HCT116 (cell line): ENCODE results near the gene KANK4. TPM values are rescaled to one million over a fixed set of nuclear protein-coding genes. Genes with fewer than 3 reads are reported as not detected.

Experiments
- ATAC-seq: fragments of 200-7000 bp; cut with Tn5 transposase; 2 replicates; pipeline ENCODE4 v1.9.1; 2020; ENCODE audit warnings: mild to moderate bottlenecking, moderate library complexity
- BruUV-seq: library from RNA; stranded (reverse); fragments of 400-500 nt; replicated peaks from 2 replicates; lab custom pipeline; 2021; lab: Mats Ljungman, UMichigan
- CTCF ChIA-PET: fragments of 300-600 bp; sonication (Branson Sonifier 250); formaldehyde crosslinking; loops from one replicate; lab custom pipeline; 2021; ENCODE audit warnings: antibody characterized with exemption; lab: Charles Lee
- POLR2A ChIA-PET: fragments of 300-600, 350-600 bp; sonication (Branson Sonifier 250); formaldehyde crosslinking; loops from one replicate; lab custom pipeline; 2021; ENCODE audit warnings: antibody characterized with exemption; lab: Charles Lee
- RAD21 ChIA-PET, 2 experiments: fragments of 300-600 bp; sonication (Branson Sonifier 250); formaldehyde crosslinking; loops; one replicate each; lab custom pipeline; 2023; ENCODE audit warnings: low total read pairs in 2 of 2; ENCODE audit not compliant: uncharacterized antibody in 2 of 2, unreplicated experiment in 2 of 2, low non-redundant PET in 1 of 2; lab: Charles Lee
- DNase-seq: peaks from one replicate; pipeline ENCODE4 v3.0.0-alpha.2; 2010; ENCODE audit warnings: low read depth, low spot score
- H2AFZ ChIP-seq: fragments of 200-600 bp; shearing (Covaris generic), sonication (generic); 2 replicates; pipeline ENCODE4 v1.6.1; 2017; ENCODE audit warnings: low read depth, mixed run types, mixed read lengths, antibody characterized with exemption, low read length; ENCODE audit not compliant: poor library complexity, severe bottlenecking
- H3K27ac ChIP-seq: 2 replicates; pipeline ENCODE4 v1.5.1; 2012; ENCODE audit warnings: low read depth, low read length
- H3K27me3 ChIP-seq: fragments of 200-600 bp; sonication (generic); 2 replicates; pipeline ENCODE4 v1.6.1; 2016; ENCODE audit warnings: mixed run types, low read length, mixed read lengths; ENCODE audit not compliant: insufficient read depth
- H3K36me3 ChIP-seq, 2 experiments: fragments of 200-500 bp in 1 of 2; fragments of 200-600 bp in 1 of 2; sonication (Bioruptor generic) in 1 of 2; sonication (generic) in 1 of 2; 2 replicates each; pipeline versions ENCODE4 v1.5.1 to v1.6.1; 2014 to 2016; ENCODE audit warnings: low read length in 2 of 2, inconsistent platforms in 1 of 2, mixed read lengths in 1 of 2, mixed run types in 1 of 2; ENCODE audit not compliant: insufficient read depth in 2 of 2, control insufficient read depth in 1 of 2
- H3K4me1 ChIP-seq, 2 experiments: fragments of 200-600 bp in 1 of 2; sonication (generic) in 1 of 2; 2 replicates each; pipeline versions ENCODE4 v1.5.1 to v1.6.1; 2012 to 2017; ENCODE audit warnings: low read length in 2 of 2, inconsistent platforms in 1 of 2, mild to moderate bottlenecking in 1 of 2, mixed read lengths in 1 of 2, mixed run types in 1 of 2, moderate library complexity in 1 of 2; ENCODE audit not compliant: insufficient read depth in 2 of 2, control insufficient read depth in 1 of 2
- H3K4me2 ChIP-seq: fragments of 200-600 bp; sonication (generic); 2 replicates; pipeline ENCODE4 v1.6.1; 2017; ENCODE audit warnings: mixed run types, low read length, mixed read lengths
- H3K4me3 ChIP-seq, 2 experiments: fragments of 200-600 bp in 1 of 2; sonication (generic) in 1 of 2; replicated peaks in 1 of 2; 2 replicates each; pipeline ENCODE4 v1.5.1; 2011 to 2016; ENCODE audit warnings: low read length in 2 of 2, control low read depth in 1 of 2, low read depth in 1 of 2, mild to moderate bottlenecking in 1 of 2, mixed read lengths in 1 of 2, mixed run types in 1 of 2
- H3K79me2 ChIP-seq: fragments of 200-600 bp; sonication (generic); 2 replicates; pipeline ENCODE4 v1.6.1; 2017; ENCODE audit warnings: mild to moderate bottlenecking, mixed run types, low read length, moderate library complexity, mixed read lengths; ENCODE audit not compliant: insufficient read depth
- H3K9ac ChIP-seq: fragments of 200-600 bp; sonication (generic); 2 replicates; pipeline ENCODE4 v1.6.1; 2016; ENCODE audit warnings: low read length, mixed read lengths
- H3K9me2 ChIP-seq: fragments of 200-600 bp; sonication (generic), shearing (Covaris generic); 2 replicates; pipeline ENCODE4 v1.6.1; 2017; ENCODE audit warnings: mixed run types, mild to moderate bottlenecking, moderate library complexity; ENCODE audit not compliant: insufficient read depth
- H3K9me3 ChIP-seq, 2 experiments: fragments of 200-500 bp in 1 of 2; fragments of 200-600 bp in 1 of 2; sonication (Bioruptor generic) in 1 of 2; sonication (generic) in 1 of 2; 2 replicates each; pipeline ENCODE4 v1.6.1; 2014 to 2017; ENCODE audit warnings: low read length in 2 of 2, mixed read lengths in 2 of 2, inconsistent platforms in 1 of 2, low read depth in 1 of 2, mild to moderate bottlenecking in 1 of 2, mixed run types in 1 of 2, moderate library complexity in 1 of 2; ENCODE audit not compliant: control insufficient read depth in 1 of 2, insufficient read depth in 1 of 2
- H4K20me1 ChIP-seq: fragments of 200-600 bp; sonication (generic), shearing (Covaris generic); 2 replicates; pipeline ENCODE4 v1.6.1; 2017; ENCODE audit warnings: mixed run types, mild to moderate bottlenecking, moderate library complexity; ENCODE audit not compliant: insufficient read depth
- CTCF ChIP-seq, 3 experiments: fragments of 200-600 bp in 1 of 3; sonication (generic) in 1 of 3; IDR thresholded peaks in 2 of 3; conservative IDR thresholded peaks in 1 of 3; 2 replicates each; pipeline ENCODE4 v1.5.1; 2012 to 2017; ENCODE audit warnings: low read depth in 2 of 3, low read length in 2 of 3, antibody characterized with exemption in 1 of 3, borderline replicate concordance in 1 of 3, control low read depth in 1 of 3, mild to moderate bottlenecking in 1 of 3, mixed read lengths in 1 of 3, mixed run types in 1 of 3, moderate library complexity in 1 of 3; ENCODE audit not compliant: insufficient read depth in 1 of 3
- EGR1 ChIP-seq: IDR thresholded peaks from 2 replicates; pipeline ENCODE4 v1.6.1; 2012; ENCODE audit warnings: low read depth
- EZH2phosphoT487 ChIP-seq: fragments of 200-600 bp; IDR thresholded peaks from 2 replicates; pipeline ENCODE4 v1.6.1; 2018; ENCODE audit warnings: antibody characterized with exemption, borderline replicate concordance
- FOSL1 ChIP-seq: IDR thresholded peaks from 2 replicates; pipeline ENCODE4 v1.6.1; 2012; ENCODE audit warnings: low read depth
- SIN3A ChIP-seq: IDR thresholded peaks from 2 replicates; pipeline ENCODE4 v1.6.1; 2012; ENCODE audit warnings: low read depth
- SP1 ChIP-seq: IDR thresholded peaks from 2 replicates; pipeline ENCODE4 v1.6.1; 2012; ENCODE audit warnings: low read depth
- SRF ChIP-seq: IDR thresholded peaks from 2 replicates; pipeline ENCODE4 v1.6.1; 2012; ENCODE audit warnings: low read depth
- TCF7L2 ChIP-seq: IDR thresholded peaks from 2 replicates; pipeline ENCODE4 v1.7.0; 2011; ENCODE audit warnings: borderline replicate concordance, inconsistent platforms; ENCODE audit not compliant: insufficient read depth, insufficient read length; ENCODE audit errors: extremely low read depth
- YY1 ChIP-seq: IDR thresholded peaks from 2 replicates; pipeline ENCODE4 v1.6.1; 2011; ENCODE audit warnings: low read length, low read depth, moderate library complexity, mild to moderate bottlenecking; ENCODE audit not compliant: insufficient replicate concordance; ENCODE audit errors: extremely low read depth
- ZBTB33 ChIP-seq: IDR thresholded peaks from 2 replicates; pipeline ENCODE4 v1.6.1; 2011; ENCODE audit warnings: mild to moderate bottlenecking, low read length, moderate library complexity; ENCODE audit not compliant: insufficient replicate concordance; ENCODE audit errors: extremely low read depth
- intact Hi-C: fragments of 100-400 bp; cut with micrococcal nuclease; formaldehyde crosslinking; loops from 2 replicates; pipeline ENCODE4 v1.10.0; 2022
- total RNA-seq: library from RNA; stranded (reverse); gene quantifications from one replicate; pipeline ENCODE4 v1.2.1, GENCODE V29; 2021; ENCODE audit not compliant: unreplicated experiment
- TF ChIP-seq, protein P1 (sequence below): IDR thresholded peaks from 2 replicates; pipeline ENCODE4 v1.6.1; 2012; ENCODE audit warnings: low read depth

Gene KANK4
- total RNA-seq, 1 experiment from 2014 or later: not detected

DNA sequence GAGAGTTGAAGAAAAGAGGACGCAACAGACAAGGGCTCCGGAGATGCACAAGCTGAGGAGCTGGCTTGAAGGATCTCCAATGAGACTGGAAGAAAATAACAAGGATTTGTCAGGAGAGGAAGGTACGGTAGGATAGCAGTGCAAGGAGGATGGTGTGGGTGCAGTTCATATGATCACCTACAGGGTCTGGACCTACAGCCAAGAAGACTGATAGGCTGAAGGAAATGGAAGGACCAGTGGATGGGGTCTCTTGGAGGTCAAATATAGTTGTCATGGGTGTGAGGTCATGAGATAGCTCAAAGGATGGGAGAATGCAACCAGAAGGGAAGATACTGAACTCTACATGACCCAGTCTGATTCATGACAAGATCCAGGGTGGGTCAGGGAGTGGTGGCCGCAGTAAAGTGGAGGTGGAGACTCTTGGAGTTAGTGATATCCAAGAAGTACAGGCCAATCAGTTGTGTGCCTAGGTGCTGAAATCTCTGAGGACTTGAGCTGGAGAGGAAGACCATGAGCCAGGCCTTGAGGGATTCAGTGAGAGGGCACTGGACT, 15.3 kb upstream of the KANK4 start:
- peaks cover 0 to 17% of the 10 kb centered on the region in 2 experiments; a peak in 2 of 4 replicates for H3K4me1 ChIP-seq
- RAD21 ChIA-PET: no interaction called here
- TF ChIP-seq EZH2phosphoT487: no peak
- peak in 2 of 3 experiments; percentile 34; a peak in 4 of 6 replicates for TF ChIP-seq CTCF (IDR thresholded peaks at IDR 0.05 in 2 of 3, conservative IDR thresholded peaks at IDR 0.05 in 1 of 3; ENCODE audit: borderline replicate concordance in 1 of 3, insufficient read depth in 1 of 3, low read depth in 2 of 3, low read length in 2 of 3)
- CTCF ChIA-PET: no interaction called here
- H3K9me3 ChIP-seq: no peaks in the 10 kb centered on the region
- no peaks in the 10 kb centered on the region for H3K79me2 ChIP-seq
- no peaks in the 10 kb centered on the region for H3K36me3 ChIP-seq
- no peak overlapping the region for H3K9ac ChIP-seq
- no peaks in the 10 kb centered on the region for H3K9me2 ChIP-seq
- no peak overlapping the region for H3K4me2 ChIP-seq
- POLR2A ChIA-PET: no interaction called here
- H2AFZ ChIP-seq: no peak overlapping the region
- no peaks in the 10 kb centered on the region for H4K20me1 ChIP-seq
- H3K4me3 ChIP-seq: no peak overlapping the region
- no TSS peak for BruUV-seq
- no peak overlapping the region for H3K27ac ChIP-seq
- no peaks in the 10 kb centered on the region for H3K27me3 ChIP-seq
- intact Hi-C loops: no loop called here
- ATAC-seq: 0 out of 2 replicates have a peak, but pooled peaks have one; percentile 44
- no peak for DNase-seq

DNA sequence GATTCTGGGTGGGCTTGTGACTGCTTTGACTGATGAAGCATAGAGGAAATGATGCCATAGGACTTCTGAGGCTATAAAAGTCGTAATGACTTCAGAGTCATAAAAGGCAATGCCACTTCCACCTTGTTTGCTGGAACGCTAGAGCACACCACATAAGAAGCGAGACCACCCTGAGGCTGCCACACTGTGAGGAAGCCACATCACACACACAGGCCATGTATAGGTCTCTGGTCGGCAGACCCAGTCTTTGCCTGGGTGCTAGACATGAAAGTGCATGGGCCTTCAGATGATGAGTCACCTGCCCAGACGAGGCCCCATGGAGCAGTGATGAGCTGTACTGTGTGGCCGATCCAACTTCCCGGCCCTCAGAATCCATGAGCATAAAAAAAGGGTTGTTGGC, 14.2 kb upstream of the KANK4 start:
- Histone ChIP-seq H3K27ac (no peak overlapping the region), H3K9me2 (no peaks in the 10 kb centered on the region), H3K9ac (no peak overlapping the region), H2AFZ (peak overlapping the region; percentile 40), H3K79me2 (no peaks in the 10 kb centered on the region), H3K36me3 (no peaks in the 10 kb centered on the region), H3K4me2 (peak overlapping the region; percentile 29; the same call in 1 of the 2 replicates), H3K4me3 (no peak overlapping the region), H3K4me1 (peaks cover 0 to 17% of the 10 kb centered on the region in 2 experiments; a peak in 2 of 4 replicates), H3K27me3 (no peaks in the 10 kb centered on the region), H4K20me1 (no peaks in the 10 kb centered on the region), H3K9me3 (no peaks in the 10 kb centered on the region)
- ATAC-seq: peak; percentile 80
- POLR2A ChIA-PET: no interaction called here
- intact Hi-C loops: no loop called here
- CTCF ChIA-PET: no interaction called here
- DNase-seq: peak; percentile 15
- RAD21 ChIA-PET: no interaction called here
- no TSS peak for BruUV-seq
- TF ChIP-seq SP1 (0 out of 2 replicates have a peak, but pooled peaks have one; percentile 11), YY1 (no peak), EZH2phosphoT487 (no peak), ZBTB33 (no peak), SRF (no peak), SIN3A (no peak), FOSL1 (peak; percentile 52), EGR1 (no peak), TCF7L2 (peak; percentile 79)
- TF ChIP-seq, protein P1, sequence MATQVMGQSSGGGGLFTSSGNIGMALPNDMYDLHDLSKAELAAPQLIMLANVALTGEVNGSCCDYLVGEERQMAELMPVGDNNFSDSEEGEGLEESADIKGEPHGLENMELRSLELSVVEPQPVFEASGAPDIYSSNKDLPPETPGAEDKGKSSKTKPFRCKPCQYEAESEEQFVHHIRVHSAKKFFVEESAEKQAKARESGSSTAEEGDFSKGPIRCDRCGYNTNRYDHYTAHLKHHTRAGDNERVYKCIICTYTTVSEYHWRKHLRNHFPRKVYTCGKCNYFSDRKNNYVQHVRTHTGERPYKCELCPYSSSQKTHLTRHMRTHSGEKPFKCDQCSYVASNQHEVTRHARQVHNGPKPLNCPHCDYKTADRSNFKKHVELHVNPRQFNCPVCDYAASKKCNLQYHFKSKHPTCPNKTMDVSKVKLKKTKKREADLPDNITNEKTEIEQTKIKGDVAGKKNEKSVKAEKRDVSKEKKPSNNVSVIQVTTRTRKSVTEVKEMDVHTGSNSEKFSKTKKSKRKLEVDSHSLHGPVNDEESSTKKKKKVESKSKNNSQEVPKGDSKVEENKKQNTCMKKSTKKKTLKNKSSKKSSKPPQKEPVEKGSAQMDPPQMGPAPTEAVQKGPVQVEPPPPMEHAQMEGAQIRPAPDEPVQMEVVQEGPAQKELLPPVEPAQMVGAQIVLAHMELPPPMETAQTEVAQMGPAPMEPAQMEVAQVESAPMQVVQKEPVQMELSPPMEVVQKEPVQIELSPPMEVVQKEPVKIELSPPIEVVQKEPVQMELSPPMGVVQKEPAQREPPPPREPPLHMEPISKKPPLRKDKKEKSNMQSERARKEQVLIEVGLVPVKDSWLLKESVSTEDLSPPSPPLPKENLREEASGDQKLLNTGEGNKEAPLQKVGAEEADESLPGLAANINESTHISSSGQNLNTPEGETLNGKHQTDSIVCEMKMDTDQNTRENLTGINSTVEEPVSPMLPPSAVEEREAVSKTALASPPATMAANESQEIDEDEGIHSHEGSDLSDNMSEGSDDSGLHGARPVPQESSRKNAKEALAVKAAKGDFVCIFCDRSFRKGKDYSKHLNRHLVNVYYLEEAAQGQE: no peak
